Measurements from ENCODE around the gene TMEM50A.

GRCh38 chr1:25342846-25343245, 4.7 kb downstream of the TMEM50A start:
- TF ChIP-seq POLR2A (IDR thresholded peaks at IDR 0.05; ENCODE audit: low read depth, low read length) (no peak), POLR2AphosphoS5 (IDR thresholded peaks at IDR 0.05; ENCODE audit: low read depth, low read length) (no peak)

Measured in GM12892 (cell line).